ENCODE results near the gene STPG2. TPM values are rescaled to one million over a fixed set of nuclear protein-coding genes. Genes with fewer than 3 reads are reported as not detected.
A peak's percentile ranks its signal among the peaks of the same experiment; 100 is the strongest.

STPG2 gene
- total and polyA plus RNA-seq, 12 donors, result 0.07 to 1.8 (median 0.61) TPM; not detected in 3

DNA sequence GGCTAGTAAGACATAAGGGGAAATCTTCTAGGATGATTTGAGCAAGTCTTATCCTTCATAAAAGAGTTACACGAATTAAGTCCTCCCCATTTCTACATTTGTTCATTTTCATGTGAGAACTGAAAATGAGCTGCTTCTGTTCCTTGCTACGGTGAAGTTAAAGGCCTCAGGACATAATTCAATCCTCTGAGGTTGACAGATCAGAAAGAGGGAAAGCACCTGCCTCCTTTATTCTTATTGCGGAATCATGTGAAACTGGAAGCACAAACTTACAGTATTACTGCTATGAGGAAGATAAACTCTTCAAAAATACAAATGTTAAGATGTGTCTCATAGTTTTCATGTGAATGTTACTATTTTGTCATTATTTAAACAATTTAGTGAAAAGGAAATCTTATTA lies 395.3 kb downstream of the STPG2 start:
- no peak for DNase-seq
- WGBS, 4 donors, result 70 to 83% (median 72%) methylated on average over 3 of the region's 3 CpGs
- H3K27me3 ChIP-seq, result no peaks in the 10 kb centered on the region
- no peaks in the 10 kb centered on the region for H3K9me3 ChIP-seq (replicated peaks in 1 of 3)
- H3K4me3 ChIP-seq, result no peak overlapping the region
- intact Hi-C loops (cut with DNase I), result no loop called here
- H3K36me3 ChIP-seq (replicated peaks in 1 of 2), result no peaks in the 10 kb centered on the region
- TF ChIP-seq, protein P1, sequence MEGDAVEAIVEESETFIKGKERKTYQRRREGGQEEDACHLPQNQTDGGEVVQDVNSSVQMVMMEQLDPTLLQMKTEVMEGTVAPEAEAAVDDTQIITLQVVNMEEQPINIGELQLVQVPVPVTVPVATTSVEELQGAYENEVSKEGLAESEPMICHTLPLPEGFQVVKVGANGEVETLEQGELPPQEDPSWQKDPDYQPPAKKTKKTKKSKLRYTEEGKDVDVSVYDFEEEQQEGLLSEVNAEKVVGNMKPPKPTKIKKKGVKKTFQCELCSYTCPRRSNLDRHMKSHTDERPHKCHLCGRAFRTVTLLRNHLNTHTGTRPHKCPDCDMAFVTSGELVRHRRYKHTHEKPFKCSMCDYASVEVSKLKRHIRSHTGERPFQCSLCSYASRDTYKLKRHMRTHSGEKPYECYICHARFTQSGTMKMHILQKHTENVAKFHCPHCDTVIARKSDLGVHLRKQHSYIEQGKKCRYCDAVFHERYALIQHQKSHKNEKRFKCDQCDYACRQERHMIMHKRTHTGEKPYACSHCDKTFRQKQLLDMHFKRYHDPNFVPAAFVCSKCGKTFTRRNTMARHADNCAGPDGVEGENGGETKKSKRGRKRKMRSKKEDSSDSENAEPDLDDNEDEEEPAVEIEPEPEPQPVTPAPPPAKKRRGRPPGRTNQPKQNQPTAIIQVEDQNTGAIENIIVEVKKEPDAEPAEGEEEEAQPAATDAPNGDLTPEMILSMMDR (IDR thresholded peaks at IDR 0.05), result no peak
- TF ChIP-seq POLR2A (IDR thresholded peaks at IDR 0.05), result no peak
- H3K4me1 ChIP-seq (replicated peaks in 1 of 2), result no peaks in the 10 kb centered on the region
- no peak overlapping the region for H3K27ac ChIP-seq

DNA sequence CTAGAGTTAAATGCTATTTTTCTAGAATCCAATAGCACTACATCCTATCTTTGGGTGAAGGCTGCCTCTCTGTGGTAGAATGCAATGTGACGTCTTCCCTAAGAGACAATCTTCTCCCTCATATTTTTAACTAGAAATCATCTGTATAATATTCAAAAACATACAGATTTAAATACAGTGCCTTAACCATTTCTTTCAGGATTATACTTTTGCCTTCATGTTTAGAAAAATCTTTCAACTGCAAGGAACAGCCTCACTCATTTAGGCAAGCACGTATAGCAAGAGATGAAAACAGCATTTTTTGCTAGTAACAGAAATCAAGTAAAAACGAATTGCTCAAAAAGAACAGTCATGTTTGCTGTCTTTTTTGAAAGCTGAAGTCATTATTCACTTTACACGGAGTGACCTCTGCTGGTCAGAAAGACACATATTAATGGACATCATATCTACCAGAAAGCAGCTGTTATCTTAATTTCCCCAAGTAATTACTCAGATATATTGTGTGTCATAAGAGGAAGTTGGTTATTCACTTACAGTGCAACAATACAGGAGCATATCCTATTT lies 422.3 kb downstream of the STPG2 start:
- TF ChIP-seq POLR2A (IDR thresholded peaks at IDR 0.05), result no peak
- TF ChIP-seq, protein P1 (IDR thresholded peaks at IDR 0.05), result peak in 3 of 6 experiments; percentile 5 to 38 (median 26)
- DNase-seq, result no peak

DNA sequence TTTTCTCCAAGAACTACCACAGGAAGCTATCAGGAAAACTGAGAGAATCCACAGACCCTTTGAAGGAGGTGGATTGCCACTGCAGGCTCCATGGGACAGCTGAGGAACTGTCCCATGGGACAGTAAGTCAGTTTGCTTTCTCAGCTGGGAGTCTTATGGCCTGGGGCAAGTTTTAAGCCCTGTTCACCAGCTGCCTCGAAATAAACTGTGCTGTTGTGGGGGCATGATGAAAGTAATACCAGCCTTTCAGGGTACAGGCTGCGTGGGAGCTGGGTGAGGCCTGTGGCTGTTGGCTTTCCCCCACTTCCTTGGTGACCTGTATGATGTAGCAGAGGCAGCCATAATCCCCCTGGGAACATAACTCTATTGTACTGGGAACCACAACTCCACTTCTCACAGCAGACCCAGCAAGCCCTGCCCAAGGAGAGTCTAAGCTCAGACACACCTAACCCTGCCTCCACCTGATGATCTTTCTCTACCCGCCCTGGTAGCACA lies 452.1 kb downstream of the STPG2 start:
- no peak overlapping the region for H3K27ac ChIP-seq
- H3K4me1 ChIP-seq (replicated peaks in 1 of 2), result no peaks in the 10 kb centered on the region
- H3K27me3 ChIP-seq, result no peaks in the 10 kb centered on the region
- intact Hi-C loops (cut with DNase I), result no loop called here
- no peaks in the 10 kb centered on the region for H3K36me3 ChIP-seq (replicated peaks in 1 of 2)
- H3K9me3 ChIP-seq (replicated peaks in 1 of 3), result no peaks in the 10 kb centered on the region
- no peak for DNase-seq
- WGBS, 4 donors, result 50 to 81% (median 68%) methylated on average over 1 to 3 of the region's 3 CpGs
- TF ChIP-seq, protein P1 (IDR thresholded peaks at IDR 0.05), result no peak
- no peak for TF ChIP-seq POLR2A (IDR thresholded peaks at IDR 0.05)
- no peak overlapping the region for H3K4me3 ChIP-seq

More for the DNA sequence above, 422.3 kb downstream of the STPG2 start:
- H3K9me3 ChIP-seq (replicated peaks in 1 of 3), result no peaks in the 10 kb centered on the region
- H3K27ac ChIP-seq, result no peak overlapping the region
- H3K36me3 ChIP-seq (replicated peaks in 1 of 2), result no peaks in the 10 kb centered on the region
- intact Hi-C loops (cut with DNase I), result no loop called here
- 12 to 17% (median 14%) methylated on average over 4 of the region's 4 CpGs for WGBS, 4 donors
- H3K4me1 ChIP-seq (replicated peaks in 1 of 2), result no peaks in the 10 kb centered on the region
- H3K27me3 ChIP-seq, result no peaks in the 10 kb centered on the region
- no peak overlapping the region for H3K4me3 ChIP-seq

DNA sequence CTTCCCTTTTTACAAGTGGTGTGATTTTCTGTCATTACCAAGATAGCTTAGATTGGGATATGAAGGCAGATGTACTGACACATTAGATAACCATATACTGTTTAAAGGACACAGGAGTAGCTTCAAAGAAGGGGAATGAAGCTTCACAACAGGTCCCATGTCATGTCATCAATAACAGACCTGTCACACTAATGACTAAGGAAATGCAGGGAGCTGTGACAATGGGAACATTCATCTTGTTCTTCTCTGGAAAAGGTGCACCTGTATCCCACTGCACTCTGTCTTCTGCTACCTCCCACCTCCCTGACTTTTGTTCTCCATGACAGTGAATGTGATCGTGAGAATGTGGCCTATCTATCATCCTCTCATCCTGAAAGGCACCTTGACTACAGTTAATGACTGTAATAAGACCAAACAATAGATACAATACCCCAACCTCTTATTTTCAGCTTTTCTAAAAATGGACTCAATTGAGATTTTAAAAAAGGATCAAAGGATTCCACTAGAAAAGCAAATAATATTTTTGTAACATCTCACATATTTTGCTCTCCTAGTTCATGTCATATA lies 472.5 kb downstream of the STPG2 start:
- intact Hi-C loops (cut with DNase I), result no loop called here
- WGBS, 4 donors, result 56 to 61% (median 57%) methylated on average over 1 of the region's 1 CpG
- Histone ChIP-seq H3K36me3 (replicated peaks in 1 of 2) (no peaks in the 10 kb centered on the region), H3K27ac (no peak overlapping the region), H3K27me3 (no peaks in the 10 kb centered on the region), H3K4me1 (replicated peaks in 1 of 2) (no peaks in the 10 kb centered on the region), H3K4me3 (no peak overlapping the region), H3K9me3 (replicated peaks in 1 of 3) (no peaks in the 10 kb centered on the region)
- TF ChIP-seq, protein P1 (IDR thresholded peaks at IDR 0.05), result no peak
- TF ChIP-seq POLR2A (IDR thresholded peaks at IDR 0.05), result no peak
- no peak for DNase-seq
